K562 (cell line): ENCODE measurements around the gene PHETA1. TPM values are rescaled to one million over a fixed set of nuclear protein-coding genes. Genes with fewer than 3 reads are reported as not detected.

Source experiments
- ATAC-seq: fragments of 200-7000 bp; cut with Tn5 transposase; 3 replicates; pipeline ENCODE4 v1.9.1; 2020; ENCODE audit warnings: moderate library complexity
- BruUV-seq: library from RNA; stranded (reverse); fragments of 400-500 nt; replicated peaks from 2 replicates; lab custom pipeline; 2021; lab: Mats Ljungman, UMichigan
- CTCF ChIA-PET: fragments of 300-600 bp; formaldehyde crosslinking; extraction: SDS; loops from one replicate; lab custom pipeline; 2021; ENCODE audit warnings: low intra/inter-chr PET ratio; lab: Yijun Ruan, JAX
- POLR2A ChIA-PET: fragments of 300-600, 350-650 bp; sonication (Branson Sonifier 250); formaldehyde crosslinking; extraction: SDS; loops from one replicate; lab custom pipeline; 2021; ENCODE audit warnings: antibody characterized with exemption, inconsistent platforms; lab: Yijun Ruan, JAX
- DNase-seq, 4 experiments: peaks; one replicate each; pipeline versions ENCODE4 v3.0.0 to v3.0.0-alpha.2; 2011 to 2018; ENCODE audit warnings: low spot score in 3 of 4, mixed read lengths in 3 of 4; ENCODE audit errors: extremely low read depth in 1 of 4
- FAIRE-seq: peaks from 2 replicates; lab custom pipeline; 2011; peaks lifted over from hg19 to GRCh38; lab: Jason Lieb, UNC
- H2AFZ ChIP-seq: 2 replicates; pipeline ENCODE4 v1.6.0; 2011; ENCODE audit warnings: low read depth, low read length, control low read depth, inconsistent platforms
- H3K27ac ChIP-seq: fragments of 200-600 bp; 3 replicates; pipeline ENCODE4 v1.8.0; 2011; ENCODE audit warnings: low read depth, mild to moderate bottlenecking, control low read depth, inconsistent platforms, low read length, moderate library complexity, mixed read lengths; ENCODE audit errors: extremely low read depth
- H3K27me3 ChIP-seq, 2 experiments: fragments of 300-600 bp in 1 of 2; 2 replicates in 1 of 2; 3 replicates in 1 of 2; pipeline versions ENCODE4 v1.6.0 to v1.8.0; 2011; ENCODE audit warnings: inconsistent platforms in 2 of 2, low read length in 2 of 2, mild to moderate bottlenecking in 1 of 2, mixed read lengths in 1 of 2, moderate library complexity in 1 of 2; ENCODE audit not compliant: control insufficient read depth in 2 of 2, insufficient read depth in 2 of 2
- H3K36me3 ChIP-seq: fragments of 300-600 bp; 3 replicates; pipeline ENCODE4 v1.8.0; 2011; ENCODE audit warnings: mild to moderate bottlenecking, low read length, inconsistent platforms; ENCODE audit not compliant: control insufficient read depth, insufficient read depth
- H3K4me1 ChIP-seq, 2 experiments: fragments of 200-600 bp in 1 of 2; replicated peaks in 1 of 2; 2 replicates in 1 of 2; 3 replicates in 1 of 2; pipeline versions ENCODE4 v1.5.1 to v1.8.0; 2011; ENCODE audit warnings: inconsistent platforms in 2 of 2, low read length in 2 of 2, mild to moderate bottlenecking in 1 of 2, mixed read lengths in 1 of 2, moderate library complexity in 1 of 2; ENCODE audit not compliant: control insufficient read depth in 2 of 2, insufficient read depth in 2 of 2
- H3K4me2 ChIP-seq: 2 replicates; pipeline ENCODE4 v1.6.1; 2011; ENCODE audit warnings: low read length, control low read depth, inconsistent platforms, mixed read lengths; ENCODE audit not compliant: insufficient read depth
- H3K4me3 ChIP-seq: fragments of 200-600 bp; sonication (generic), shearing (Covaris generic); 2 replicates; pipeline ENCODE4 v1.5.1; 2016; ENCODE audit warnings: control low read depth, inconsistent platforms
- H3K79me2 ChIP-seq: fragments of 200-600 bp; 3 replicates; pipeline ENCODE4 v1.8.0; 2011; ENCODE audit warnings: low read length, inconsistent platforms; ENCODE audit not compliant: control insufficient read depth, insufficient read depth
- H3K9ac ChIP-seq, 2 experiments: 2 replicates each; pipeline versions ENCODE4 v1.6.0 to v1.6.1; 2011; ENCODE audit warnings: low read depth in 2 of 2, low read length in 2 of 2, control low read depth in 1 of 2, inconsistent platforms in 1 of 2, mild to moderate bottlenecking in 1 of 2, mixed read lengths in 1 of 2; ENCODE audit not compliant: insufficient read depth in 1 of 2
- H3K9me1 ChIP-seq: one replicate; pipeline ENCODE4 v1.6.0; 2011; ENCODE audit warnings: inconsistent platforms, mild to moderate bottlenecking, low read length, moderate library complexity; ENCODE audit not compliant: control insufficient read depth, insufficient read depth
- H3K9me3 ChIP-seq: replicated peaks from 2 replicates; pipeline ENCODE4 v1.5.1; 2011; ENCODE audit warnings: low read depth, low read length, inconsistent platforms; ENCODE audit not compliant: control insufficient read depth, insufficient read depth
- H4K20me1 ChIP-seq: replicated peaks from 2 replicates; pipeline ENCODE4 v1.6.1; 2011; ENCODE audit warnings: low read length, inconsistent platforms, mixed read lengths; ENCODE audit not compliant: control insufficient read depth, insufficient read depth
- BCLAF1 ChIP-seq, 2 experiments: fragments of 450-650 bp in 1 of 2; IDR thresholded peaks; 2 replicates each; pipeline ENCODE4 v1.6.1; 2011 to 2017; ENCODE audit warnings: low read depth in 2 of 2, antibody characterized with exemption in 1 of 2, borderline replicate concordance in 1 of 2, low read length in 1 of 2, mild to moderate bottlenecking in 1 of 2, mixed read lengths in 1 of 2; ENCODE audit not compliant: control insufficient read depth in 1 of 2
- GATA2 ChIP-seq: sonication (generic); formaldehyde crosslinking; IDR thresholded peaks from 2 replicates; pipeline ENCODE4 v1.4.0; 2020; ENCODE audit warnings: mild to moderate bottlenecking, missing genetic modification reagents
- ILK ChIP-seq: fragments of 450-650 bp; IDR thresholded peaks from 2 replicates; pipeline ENCODE4 v1.6.1; 2016; ENCODE audit warnings: missing genetic modification characterization, low read depth, mild to moderate bottlenecking, missing compliant biosample characterization, moderate library complexity, borderline replicate concordance
- POLR2AphosphoS2 ChIP-seq: IDR thresholded peaks from 2 replicates; pipeline ENCODE4 v1.6.1; 2012; ENCODE audit warnings: low read length, improper control_type of control experiment
- ZBTB33 ChIP-seq: sonication (generic); formaldehyde crosslinking; IDR thresholded peaks from 2 replicates; pipeline ENCODE4 v1.8.1; 2023; ENCODE audit warnings: mild to moderate bottlenecking, missing genetic modification reagents
- ZNF609 ChIP-seq: sonication (generic); formaldehyde crosslinking; IDR thresholded peaks from 2 replicates; pipeline ENCODE4 v1.8.1; 2023; ENCODE audit warnings: missing genetic modification reagents, mild to moderate bottlenecking, borderline replicate concordance
- WGBS: fragments of 100-300 bp; shearing (Covaris generic); methylation state at CpG from one replicate; pipeline ENCODE4 v1.1.6; 2016; ENCODE audit warnings: low coverage, mixed read lengths; ENCODE audit not compliant: insufficient coverage; ENCODE audit errors: missing lambda C conversion rate; 5-methylcytosine and 5-hydroxymethylcytosine counted together
- in situ Hi-C: fragments of 300-500 bp; cut with MboI; formaldehyde crosslinking; loops from 4 replicates; pipeline ENCODE4 v1.15.0; 2018; ENCODE audit warnings: inconsistent platforms, mixed read lengths
- intact Hi-C: fragments of 100-400 bp; cut with micrococcal nuclease; formaldehyde crosslinking; loops from 2 replicates; pipeline ENCODE4 v1.14.2; 2022
- polyA plus RNA-seq, 8 experiments: library from polyadenylated mRNA; depleted of rRNA in 4 of 8; stranded (reverse) in 5 of 8; unstranded in 3 of 8; fragments of >200 nt; fragmentation: Nextera tagmentation in 2 of 8; fragmentation: Illumina TruSeq in 1 of 8; extraction: Ambion mirVana in 2 of 8; extraction: Trizol in 1 of 8; gene quantifications; 2 replicates each; pipeline versions ENCODE4 v1.2.1 to v1.2.3, GENCODE V29; 2011 to 2014; ENCODE audit warnings: inconsistent platforms in 1 of 8, missing spikeins in 1 of 8
- total RNA-seq, 7 experiments: library from RNA; depleted of rRNA in 6 of 7; stranded (reverse); fragments of >200 nt in 6 of 7; fragmentation: Illumina TruSeq in 2 of 7; extraction: Trizol in 2 of 7; gene quantifications; 2 replicates each; pipeline versions ENCODE4 v1.2.1 to v1.2.3, GENCODE V29; 2011 to 2021; ENCODE audit warnings: low replicate concordance in 1 of 7

PHETA1 gene
- total and polyA plus RNA-seq, 9 of the 15 experiments (the other 6 are each of a cell fraction or from before 2014, with no cell fraction given), result 0.03 to 12.4 (median 3.0) TPM

GRCh38 chr12:111353026-111353425 lies 15.9 kb downstream of the PHETA1 start:
- WGBS, result 4% methylated on average over 7 of the region's 7 CpGs
- no TSS peak for BruUV-seq
- intact Hi-C loops (no loop called here), in situ Hi-C loops (no loop called here)
- POLR2A ChIA-PET, result no interaction called here
- Histone ChIP-seq H3K4me1 (no peaks in the 10 kb centered on the region), H3K4me2 (no peak overlapping the region), H4K20me1 (no peaks in the 10 kb centered on the region), H3K9ac (no peak overlapping the region), H3K9me3 (peaks cover 3% of the 10 kb centered on the region; the same call in 1 of the 2 replicates), H3K27ac (no peak overlapping the region), H3K27me3 (peaks cover 4 to 22% of the 10 kb centered on the region in 2 experiments; a peak in 3 of 5 replicates), H3K9me1 (no peaks in the 10 kb centered on the region), H2AFZ (no peak overlapping the region), H3K4me3 (no peak overlapping the region), H3K79me2 (no peaks in the 10 kb centered on the region), H3K36me3 (no peaks in the 10 kb centered on the region)
- no peak for TF ChIP-seq ILK
- TF ChIP-seq GATA2 (CRISPR knock-in tag), result no peak
- no peak for TF ChIP-seq ZBTB33
- no peak for TF ChIP-seq POLR2AphosphoS2
- TF ChIP-seq BCLAF1 (IDR thresholded peaks at IDR 0.05; ENCODE audit: borderline replicate concordance in 1 of 2, control insufficient read depth in 1 of 2, low read depth in 2 of 2, low read length in 1 of 2), result no peak
- TF ChIP-seq ZNF609 (CRISPR knock-in tag), result no peak
- FAIRE-seq (no peak), DNase-seq (no peak), ATAC-seq (no peak)
- CTCF ChIA-PET, result no interaction called here
